SW480 (cell line): ENCODE measurements around the gene INAFM2.
A peak's percentile ranks its signal among the peaks of the same experiment; 100 is the strongest.

Experiments used
- DNase-seq: peaks from one replicate; pipeline ENCODE4 v3.0.0-alpha.2; 2016; ENCODE audit warnings: low spot score

INAFM2 gene

DNA sequence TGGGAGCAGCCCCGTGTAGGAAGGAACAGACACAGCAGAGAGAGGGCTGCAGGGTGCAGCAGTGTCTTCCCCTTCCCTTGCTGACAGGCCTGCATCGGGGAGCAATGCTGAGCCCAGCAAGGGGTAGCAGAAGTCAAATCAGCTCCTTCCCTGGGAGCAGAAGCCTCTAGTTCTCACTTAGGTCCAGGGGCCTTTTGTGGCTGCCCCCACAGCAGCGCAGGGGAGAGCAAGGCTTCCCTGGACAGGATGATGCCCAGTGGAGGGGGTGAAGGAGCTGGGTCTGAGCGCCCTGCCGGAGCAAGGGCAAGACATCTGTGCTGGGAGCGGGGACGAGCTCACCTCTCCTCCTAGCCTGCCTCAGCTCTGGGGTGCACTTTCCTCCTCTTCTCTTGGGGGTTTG is 16.6 kb upstream of the INAFM2 start:
- DNase-seq, result no peak

- no peak for DNase-seq
These were observed 15.9 kb upstream of the INAFM2 start, which contains the start of gene PLCB2 for GRCh38 chr15:40307421-40308211. Gene PLCB2 (minus strand): TSS chr15:40307935. CDS start chr15:40307672, 263 bp downstream.

GRCh38 chr15:40309344-40309862 is 14.1 kb upstream of the INAFM2 start:
- no peak for DNase-seq

DNA sequence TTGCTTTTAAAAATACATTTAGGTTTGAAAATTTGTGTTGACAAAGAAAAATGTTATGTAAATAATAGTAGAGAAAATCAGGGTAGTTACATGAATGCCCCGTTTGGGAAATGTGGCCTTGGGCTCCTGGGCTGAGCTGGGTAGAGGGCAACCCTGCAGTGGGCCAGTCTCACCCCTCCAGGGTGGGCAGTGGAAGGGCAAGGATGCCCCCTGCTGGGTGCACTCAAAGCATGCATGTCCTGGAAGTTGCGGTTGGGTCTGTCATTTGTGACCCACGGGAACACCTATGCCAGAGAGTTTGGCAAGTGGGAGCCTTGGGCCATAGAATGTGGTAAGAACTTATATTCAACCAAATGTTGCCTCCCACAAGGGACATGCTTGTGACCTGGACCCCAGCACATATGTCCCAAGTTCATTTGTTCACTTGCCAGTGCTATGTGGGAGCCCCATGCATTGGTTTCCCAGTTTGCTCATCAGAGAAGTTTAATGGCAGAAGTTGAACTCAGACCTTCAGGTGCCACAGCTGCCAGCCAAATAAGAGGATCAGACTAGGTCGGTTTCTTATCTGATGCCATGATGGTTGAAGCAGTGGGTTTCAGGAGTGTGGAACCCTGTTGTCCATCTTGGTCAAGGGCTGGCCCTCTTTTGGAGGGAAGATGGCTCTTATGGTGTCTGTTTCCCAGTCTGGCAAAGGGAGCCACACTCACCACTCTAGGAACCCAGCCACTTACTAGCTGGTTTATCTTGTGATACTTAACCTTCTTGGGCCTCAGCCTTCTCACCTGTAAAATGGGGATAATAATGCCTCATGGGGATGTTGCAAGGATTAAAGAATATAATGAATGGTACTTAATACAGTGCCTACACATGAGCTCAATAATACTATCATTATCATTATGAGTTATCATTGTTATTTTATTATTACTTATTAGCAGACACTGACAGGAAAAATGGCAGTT is 13.2 kb upstream of the INAFM2 start:
- DNase-seq, result peak; percentile 29

DNA sequence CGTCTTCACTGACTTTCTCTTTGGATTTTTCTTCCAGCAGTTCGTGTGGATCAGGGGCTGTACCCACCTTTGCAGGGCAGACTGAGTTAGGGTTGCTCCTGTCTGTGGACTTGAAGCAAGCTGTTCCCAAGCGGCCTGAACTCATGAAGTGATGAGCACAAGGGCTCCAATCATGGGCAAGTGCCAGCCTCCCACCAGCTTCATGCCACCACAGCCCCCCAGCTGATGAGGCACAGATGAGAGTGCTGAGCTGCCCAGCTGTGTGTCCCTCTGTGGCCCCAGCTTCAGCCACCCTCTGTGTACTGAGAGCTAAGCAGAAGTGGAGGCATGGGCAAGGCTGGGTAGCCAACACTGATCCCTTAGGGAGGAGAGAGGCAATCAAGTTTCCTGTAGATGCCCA is 12.5 kb upstream of the INAFM2 start:
- DNase-seq, result no peak

DNA sequence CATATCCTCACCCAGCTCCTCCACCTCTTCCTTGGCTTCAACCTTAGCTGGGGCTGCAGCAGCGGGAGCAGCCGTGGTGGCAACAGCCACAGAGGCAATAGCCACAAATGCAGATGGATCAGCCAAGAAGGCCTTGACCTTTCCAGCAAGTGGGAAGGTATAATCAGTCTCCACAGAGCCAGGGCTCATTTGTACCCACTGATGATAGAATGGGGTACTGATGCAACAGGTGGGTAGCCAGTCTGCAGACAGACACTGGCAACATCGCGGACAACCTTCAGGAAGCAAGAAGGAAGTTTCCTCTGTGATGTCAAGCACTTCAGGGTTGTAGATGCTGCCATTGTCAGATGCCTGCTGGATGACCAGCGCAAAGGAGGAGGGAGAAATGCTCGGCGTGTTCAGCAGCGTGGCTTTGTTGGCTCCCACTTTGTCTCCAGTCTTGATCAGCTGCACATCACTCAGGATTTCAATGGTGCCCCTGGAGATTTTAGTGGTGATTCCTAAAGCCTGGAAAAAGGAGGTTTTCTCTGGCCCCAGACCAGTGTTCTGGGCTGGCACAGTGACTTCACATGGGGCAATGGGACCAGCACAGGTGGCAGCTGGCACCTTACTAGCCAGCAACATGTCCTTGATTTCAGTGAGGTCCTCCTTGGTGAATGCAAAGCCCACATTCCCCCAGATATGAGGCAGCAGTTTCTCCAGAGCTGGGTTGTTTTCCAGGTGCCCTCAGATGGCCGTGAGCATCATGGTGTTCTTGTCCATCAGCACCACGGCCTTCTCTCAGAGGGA is 10.9 kb upstream of the INAFM2 start:
- no peak for DNase-seq

DNA sequence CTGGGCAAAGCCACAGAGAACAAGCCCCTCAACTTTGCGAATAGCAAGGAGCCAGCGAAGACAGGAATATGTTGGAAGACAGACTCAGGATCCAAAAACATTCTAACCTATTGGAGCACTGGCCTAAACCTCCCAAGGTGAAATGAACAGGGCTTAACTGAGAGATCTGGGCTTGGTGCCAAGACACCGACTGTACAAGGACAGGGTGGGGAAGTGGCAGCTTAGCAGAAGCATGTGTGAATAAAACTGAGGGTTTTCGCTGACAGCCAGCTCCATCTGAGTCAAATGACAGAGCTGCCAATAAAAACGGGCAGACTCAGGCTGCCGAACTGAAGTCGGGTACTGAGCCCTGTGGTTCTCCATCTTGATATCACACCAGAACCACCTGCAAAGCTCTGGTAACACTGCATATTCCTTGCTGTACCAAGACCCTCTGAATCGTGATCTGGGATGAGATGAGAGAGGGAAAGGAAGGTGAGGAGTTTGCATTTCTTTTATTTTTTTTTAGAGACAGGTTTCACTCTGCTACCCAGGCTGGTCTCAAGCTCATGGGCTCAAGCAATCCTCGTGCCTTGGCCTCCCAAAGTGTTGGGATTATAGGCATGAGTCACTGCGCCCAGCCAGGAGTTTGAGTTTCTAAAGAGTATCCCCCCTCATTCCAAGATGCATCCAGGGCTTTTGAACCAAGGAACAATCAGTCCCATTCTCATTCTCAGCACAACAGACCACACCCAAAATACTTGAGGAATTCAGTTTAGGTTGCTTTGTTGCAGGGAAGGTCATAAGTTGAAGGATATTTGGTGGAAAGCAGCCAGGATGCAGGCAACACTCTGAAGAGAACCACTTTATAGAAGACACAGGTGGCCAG is 9.7 kb upstream of the INAFM2 start:
- peak; percentile 39 for DNase-seq

- no peak for DNase-seq
These were observed 8.7 kb upstream of the INAFM2 start for GRCh38 chr15:40314723-40315276.

DNA sequence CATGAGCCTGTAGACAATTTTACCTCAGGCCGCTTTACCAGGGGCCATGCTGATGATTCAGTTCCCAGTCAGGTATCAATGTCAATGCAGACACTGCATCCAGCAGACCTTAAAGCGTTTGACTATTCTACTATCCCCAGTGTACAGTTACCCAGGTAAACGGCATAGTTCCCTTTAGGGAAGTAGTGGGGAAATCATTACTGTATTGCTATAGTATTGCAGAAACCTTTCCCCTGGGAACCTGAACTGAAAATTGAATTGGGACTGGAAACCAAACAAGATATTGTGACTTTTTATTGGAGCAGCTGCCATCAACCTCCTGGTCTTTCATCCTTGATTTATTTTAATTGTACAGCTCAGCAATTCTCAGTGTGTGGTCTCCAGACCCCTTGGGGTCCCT is 6.6 kb upstream of the INAFM2 start:
- no peak for DNase-seq

GRCh38 chr15:40317580-40317979 is 5.9 kb upstream of the INAFM2 start:
- DNase-seq, result no peak

DNA sequence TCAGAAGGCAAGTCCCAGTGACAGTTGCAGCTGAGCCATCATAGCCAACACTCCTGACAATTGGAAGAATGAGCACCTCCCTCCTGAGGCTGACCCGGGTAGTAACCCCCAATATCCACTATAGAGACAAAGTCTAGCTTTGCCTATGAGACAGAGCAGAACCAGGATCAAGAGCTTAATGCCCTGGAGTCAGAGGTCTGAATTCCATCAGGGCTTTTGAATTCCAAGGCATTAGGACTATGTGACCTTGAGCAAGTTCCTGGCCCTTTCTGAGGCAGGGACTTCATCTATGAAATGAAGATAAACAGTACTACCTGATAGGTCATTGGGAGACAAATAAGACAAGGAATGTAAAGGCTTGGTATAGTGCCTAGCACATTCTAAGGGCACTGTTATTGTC is 3.1 kb upstream of the INAFM2 start:
- no peak for DNase-seq

DNA sequence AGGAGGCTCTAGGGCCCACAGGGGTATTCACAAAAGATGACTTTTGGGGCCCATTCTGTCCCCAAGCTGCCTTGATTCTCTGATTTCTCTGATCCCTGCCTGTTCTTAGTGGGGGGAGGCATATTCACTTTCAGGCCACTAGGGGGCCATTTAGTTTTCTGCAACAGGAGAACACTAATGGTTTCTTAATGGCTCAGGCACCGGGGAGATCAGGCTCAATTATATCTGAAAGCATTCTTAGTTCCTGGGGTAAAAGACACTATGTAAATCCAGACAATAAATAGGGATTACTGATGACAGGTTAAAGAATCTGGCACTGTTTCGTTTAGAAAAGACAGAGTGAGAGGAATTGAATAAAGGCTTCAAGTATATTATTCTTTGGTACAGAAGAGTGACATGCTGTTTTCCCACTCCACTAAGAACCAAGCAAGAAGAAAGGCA is 2.5 kb upstream of the INAFM2 start:
- DNase-seq, result peak; percentile 67

DNA sequence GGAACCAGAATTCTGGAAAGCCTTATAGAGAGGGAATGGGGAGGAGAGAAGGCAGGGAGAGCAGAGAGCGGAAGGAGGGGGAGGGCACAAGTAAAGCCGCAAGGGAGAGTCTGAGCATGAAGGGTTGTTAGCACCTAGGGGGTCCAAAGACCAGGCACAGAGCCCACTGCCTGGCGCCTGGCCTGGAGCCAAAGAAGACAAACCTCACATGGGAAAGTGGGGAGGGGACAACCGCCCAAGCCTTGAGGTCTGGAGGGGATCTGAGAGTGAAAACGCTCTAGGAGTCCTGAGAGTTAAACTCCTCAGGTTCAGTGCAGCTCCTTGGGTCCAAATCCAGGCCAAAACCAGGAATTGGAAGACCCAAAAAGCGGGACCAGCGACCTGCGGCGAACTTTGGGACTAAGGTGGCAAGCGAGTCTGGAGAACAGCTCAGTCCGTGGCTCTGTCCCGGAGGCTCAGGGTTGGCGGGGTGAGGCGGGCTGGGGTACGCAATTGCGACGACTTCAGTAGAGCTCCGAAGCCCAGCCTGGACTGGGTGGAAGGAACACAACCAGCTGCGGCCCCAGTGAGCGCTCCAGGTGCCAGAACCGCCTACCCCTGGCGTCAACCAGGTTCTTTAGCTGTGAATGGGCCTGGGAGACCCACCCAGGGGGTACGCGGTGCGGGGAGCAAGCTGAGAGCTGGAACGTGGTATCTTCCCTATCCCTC is 807 bp upstream of the INAFM2 start:
- no peak for DNase-seq

DNA sequence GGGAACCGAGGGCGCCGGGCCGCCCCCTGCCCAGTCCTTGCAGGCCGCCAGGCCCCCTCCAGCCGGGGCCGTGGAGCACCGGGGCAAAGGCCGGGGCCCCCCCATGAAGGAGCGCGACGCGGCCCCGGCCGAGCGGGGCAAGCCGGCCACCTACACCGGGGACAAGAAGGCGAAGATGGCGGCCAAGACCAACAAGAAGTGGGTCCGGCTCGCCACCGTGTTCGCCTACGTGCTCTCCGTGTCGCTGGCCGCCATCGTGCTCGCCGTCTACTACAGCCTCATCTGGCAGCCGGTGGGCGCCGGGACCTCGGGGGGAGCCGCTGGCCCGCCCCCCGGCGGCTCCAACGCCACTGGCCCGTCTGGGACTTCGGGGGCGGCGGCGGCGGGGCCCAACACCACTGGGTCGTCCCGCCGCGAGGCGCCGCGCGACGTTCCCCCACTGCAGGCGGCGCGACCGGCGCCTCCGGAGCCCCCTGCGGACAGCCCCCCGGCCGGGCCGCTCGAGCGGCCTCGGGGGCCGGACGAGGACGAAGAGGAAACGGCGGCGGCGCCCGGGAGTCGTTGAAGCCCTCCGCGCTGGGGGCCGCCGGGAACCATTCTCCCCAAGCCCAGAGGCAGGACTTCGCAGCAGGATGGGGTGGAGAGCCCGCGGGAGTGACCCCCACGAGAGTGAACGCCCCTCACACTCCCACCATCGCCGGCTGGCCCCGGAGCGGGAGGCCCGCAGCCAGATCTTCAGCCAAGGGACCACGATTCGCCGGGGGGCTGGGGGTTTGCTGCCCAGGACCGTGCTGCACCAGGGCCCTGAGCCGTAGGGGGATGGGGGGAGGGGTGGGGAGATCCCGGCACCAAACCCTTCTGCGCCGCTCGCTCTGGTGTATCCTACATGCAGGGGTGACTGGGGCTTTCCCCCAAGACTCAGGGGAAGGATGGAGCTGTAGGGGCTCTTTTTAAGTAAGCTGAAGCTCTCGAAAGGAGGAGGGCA is 753 bp downstream of the INAFM2 start:
- DNase-seq, result no peak

GRCh38 chr15:40325188-40325587 is 1.7 kb downstream of the INAFM2 start:
- DNase-seq, result no peak

- no peak for DNase-seq
These were observed 2.2 kb downstream of the INAFM2 start for GRCh38 chr15:40325700-40326099.

GRCh38 chr15:40327457-40327856 is 4.0 kb downstream of the INAFM2 start:
- DNase-seq, result no peak

DNA sequence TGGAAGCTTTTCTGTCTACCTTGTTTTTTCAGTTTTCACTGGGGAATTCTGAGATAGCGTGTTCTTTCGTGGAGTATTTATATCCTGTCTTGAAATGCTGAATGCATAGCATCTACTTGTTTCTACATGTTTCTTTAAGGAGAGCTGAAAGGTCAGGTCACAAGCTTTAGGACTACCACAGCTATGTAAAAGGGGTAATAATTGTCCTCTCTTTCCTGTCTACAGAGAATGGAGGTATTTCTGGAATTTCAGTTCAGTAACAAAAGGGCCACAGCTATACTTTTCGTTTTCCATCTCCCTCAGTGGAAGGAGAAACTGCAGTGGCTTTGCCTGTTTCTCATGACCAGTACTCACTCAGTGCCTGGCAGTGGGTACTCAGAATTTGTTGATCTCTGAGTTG is 4.7 kb downstream of the INAFM2 start:
- DNase-seq, result peak; percentile 33

DNA sequence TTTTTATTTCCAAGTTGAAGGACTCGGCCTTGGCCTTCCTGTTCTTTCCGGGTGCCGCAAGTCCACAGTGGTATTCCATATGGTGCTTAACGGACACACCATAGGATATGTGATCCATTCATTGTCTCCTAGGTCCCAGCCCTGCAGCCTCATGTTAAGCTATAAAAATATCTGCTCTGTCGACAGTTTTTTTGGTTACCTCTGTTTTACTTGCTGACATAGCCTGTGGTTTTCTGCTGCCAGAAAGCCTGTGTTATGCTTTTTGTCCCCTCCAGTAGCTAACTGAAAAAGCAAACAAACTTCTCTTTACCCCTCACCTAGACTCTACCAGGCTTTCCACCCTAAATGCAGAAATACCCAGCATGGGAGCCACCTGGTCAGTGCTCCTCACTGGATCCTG is 5.3 kb downstream of the INAFM2 start:
- no peak for DNase-seq
